ENCODE measurements around the gene TCHP.

GRCh38 chr12:109925185-109925840, 25.2 kb downstream of the TCHP start:
- TF ChIP-seq CTCF (conservative IDR thresholded peaks at IDR 0.05; ENCODE audit: low read length) (no peak), EZH2phosphoT487 (IDR thresholded peaks at IDR 0.05; ENCODE audit: borderline replicate concordance) (no peak)
